Epithelial cell of proximal tubule (primary cell): ENCODE measurements around the gene DENND1A. TPM values are rescaled to one million over a fixed set of nuclear protein-coding genes. Genes with fewer than 3 reads are reported as not detected.

ENCODE experiments used
- DNase-seq: peaks from one replicate; pipeline ENCODE4 v3.0.0-alpha.2; 2011; ENCODE audit warnings: low read depth
- H3K4me3 ChIP-seq: 2 replicates; pipeline ENCODE4 v1.5.1; 2011; ENCODE audit warnings: low read depth, mild to moderate bottlenecking, low read length
- total RNA-seq: library from RNA; depleted of rRNA; stranded (reverse); fragments of >200 nt; gene quantifications from 2 replicates; pipeline ENCODE4 v1.2.3, GENCODE V29; 2015
- TF ChIP-seq, protein P1 (sequence below): conservative IDR thresholded peaks from 2 replicates; pipeline ENCODE4 v1.5.1; 2012; ENCODE audit warnings: low read depth, mild to moderate bottlenecking, low read length

DENND1A gene
- total RNA-seq, 1 donor from 2014 or later, result 26.6 TPM

DNA sequence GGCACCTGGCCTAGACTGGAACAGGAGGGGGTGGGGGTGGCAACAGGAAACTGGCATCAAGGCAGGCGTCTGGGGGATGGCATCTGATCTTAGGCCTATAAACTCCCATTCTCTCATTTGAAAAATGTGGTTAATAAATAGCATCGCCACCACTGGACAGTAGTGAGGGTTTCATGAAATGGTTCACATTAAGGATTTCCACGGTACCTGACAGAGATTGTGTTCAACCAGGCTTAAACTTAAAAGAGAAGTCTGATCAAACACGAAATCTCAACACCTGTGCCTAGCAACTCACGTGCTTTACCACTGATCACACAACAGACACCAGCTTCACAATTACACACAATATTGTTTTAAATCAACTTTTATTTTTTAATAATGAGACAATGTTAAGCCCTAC lies 3.0 kb downstream of the DENND1A start:
- no peak overlapping the region for H3K4me3 ChIP-seq
- TF ChIP-seq, protein P1, sequence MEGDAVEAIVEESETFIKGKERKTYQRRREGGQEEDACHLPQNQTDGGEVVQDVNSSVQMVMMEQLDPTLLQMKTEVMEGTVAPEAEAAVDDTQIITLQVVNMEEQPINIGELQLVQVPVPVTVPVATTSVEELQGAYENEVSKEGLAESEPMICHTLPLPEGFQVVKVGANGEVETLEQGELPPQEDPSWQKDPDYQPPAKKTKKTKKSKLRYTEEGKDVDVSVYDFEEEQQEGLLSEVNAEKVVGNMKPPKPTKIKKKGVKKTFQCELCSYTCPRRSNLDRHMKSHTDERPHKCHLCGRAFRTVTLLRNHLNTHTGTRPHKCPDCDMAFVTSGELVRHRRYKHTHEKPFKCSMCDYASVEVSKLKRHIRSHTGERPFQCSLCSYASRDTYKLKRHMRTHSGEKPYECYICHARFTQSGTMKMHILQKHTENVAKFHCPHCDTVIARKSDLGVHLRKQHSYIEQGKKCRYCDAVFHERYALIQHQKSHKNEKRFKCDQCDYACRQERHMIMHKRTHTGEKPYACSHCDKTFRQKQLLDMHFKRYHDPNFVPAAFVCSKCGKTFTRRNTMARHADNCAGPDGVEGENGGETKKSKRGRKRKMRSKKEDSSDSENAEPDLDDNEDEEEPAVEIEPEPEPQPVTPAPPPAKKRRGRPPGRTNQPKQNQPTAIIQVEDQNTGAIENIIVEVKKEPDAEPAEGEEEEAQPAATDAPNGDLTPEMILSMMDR, result no peak
- no peak for DNase-seq

DNA sequence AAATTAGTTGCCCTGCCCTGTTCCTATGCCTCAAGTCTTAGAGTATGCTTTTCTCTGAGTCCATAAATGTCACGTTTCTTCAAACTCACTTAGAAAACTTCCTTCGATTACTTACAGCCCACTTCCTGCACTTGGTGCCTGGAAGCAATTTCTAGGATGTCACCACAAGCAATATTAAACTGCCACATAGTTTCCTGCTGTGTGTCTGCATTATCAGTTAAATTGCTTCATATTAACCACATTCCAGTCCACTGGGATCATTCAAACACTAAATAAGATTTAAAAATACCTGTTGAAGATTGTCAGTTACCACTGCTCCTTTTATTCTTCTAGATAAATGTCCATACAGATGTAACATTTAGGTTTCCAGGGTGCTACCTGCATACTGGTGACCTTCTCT lies 4.1 kb downstream of the DENND1A start:
- no peak for DNase-seq
- no peak overlapping the region for H3K4me3 ChIP-seq
- TF ChIP-seq, protein P1, result no peak

DNA sequence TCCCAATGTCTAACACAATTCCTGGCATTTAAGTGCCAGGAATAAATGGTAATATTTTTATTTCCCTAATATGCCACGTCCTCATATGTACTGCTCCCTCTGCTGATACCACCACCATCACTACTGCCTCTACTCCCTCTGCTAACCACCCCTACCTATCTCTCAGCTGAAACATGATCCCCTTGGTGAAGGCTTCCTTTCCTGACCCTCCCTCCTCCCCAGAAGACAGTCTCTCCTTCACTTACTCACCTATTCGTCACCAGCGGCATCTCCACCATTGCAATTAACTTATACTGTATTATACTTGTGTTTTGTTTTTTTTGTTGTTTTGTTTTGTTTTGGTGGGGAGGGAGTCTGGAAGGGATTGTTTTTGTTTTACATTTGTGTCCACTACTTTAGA lies 4.8 kb downstream of the DENND1A start:
- DNase-seq, result no peak
- TF ChIP-seq, protein P1, result no peak
- H3K4me3 ChIP-seq, result no peak overlapping the region

DNA sequence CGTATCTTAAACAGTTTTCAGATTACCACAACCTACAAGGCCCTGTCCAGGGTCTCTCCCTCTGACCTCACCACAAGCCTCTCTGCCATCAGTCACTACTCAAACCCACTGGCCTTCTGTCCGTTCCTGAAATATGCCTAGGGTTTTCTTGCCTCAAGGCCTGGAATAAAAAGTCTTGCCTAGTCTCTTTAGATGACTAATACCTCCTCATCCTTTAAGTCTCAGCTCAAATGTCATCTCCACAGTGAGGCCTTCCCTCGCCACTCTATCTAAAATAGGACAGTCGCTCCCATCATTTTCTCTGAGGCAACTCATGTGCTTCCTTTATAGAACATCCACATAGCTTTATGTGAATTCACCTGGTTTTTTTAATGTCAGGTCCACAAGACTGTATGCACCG lies 5.2 kb downstream of the DENND1A start:
- DNase-seq, result no peak
- TF ChIP-seq, protein P1, result no peak
- H3K4me3 ChIP-seq, result no peak overlapping the region

DNA sequence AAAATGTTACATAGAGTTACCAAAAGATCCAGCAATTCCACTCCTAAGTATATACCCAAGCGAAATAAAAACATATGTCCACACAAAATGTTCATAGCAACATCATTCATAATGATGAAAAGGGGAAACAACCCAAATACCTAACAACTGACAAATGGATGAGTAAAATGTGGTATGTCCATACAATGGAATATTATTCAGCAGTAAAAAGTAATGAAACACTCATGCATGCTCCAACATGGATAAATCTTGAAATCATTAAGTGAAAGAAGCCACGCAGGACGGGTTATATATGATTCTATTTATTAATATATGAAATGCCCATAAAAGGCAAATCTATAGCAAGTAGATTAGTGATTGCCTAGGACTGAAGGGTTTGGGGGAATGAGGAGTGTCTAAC lies 6.0 kb downstream of the DENND1A start:
- DNase-seq, result no peak
- H3K4me3 ChIP-seq, result no peak overlapping the region
- TF ChIP-seq, protein P1, result no peak

DNA sequence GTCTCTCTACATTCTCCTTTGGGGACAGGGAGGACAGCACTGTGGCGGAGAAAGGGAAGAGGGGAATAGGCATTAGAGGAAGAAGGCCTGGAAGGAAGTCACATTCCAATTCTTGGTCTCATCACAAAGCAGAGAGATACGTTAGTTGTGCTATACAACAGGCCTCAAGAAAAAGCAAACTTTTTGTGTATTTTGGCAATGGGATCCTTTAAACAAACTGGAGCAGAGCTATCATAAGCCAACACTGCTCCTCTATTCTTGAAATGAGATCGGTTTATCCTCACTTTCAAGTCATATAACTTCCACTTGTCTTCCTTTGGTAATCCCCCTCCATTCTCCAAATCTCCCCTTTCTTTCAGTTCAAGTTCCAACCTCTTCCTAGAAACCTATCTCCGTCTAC lies 6.5 kb downstream of the DENND1A start:
- DNase-seq, result no peak
- TF ChIP-seq, protein P1, result no peak
- no peak overlapping the region for H3K4me3 ChIP-seq

DNA sequence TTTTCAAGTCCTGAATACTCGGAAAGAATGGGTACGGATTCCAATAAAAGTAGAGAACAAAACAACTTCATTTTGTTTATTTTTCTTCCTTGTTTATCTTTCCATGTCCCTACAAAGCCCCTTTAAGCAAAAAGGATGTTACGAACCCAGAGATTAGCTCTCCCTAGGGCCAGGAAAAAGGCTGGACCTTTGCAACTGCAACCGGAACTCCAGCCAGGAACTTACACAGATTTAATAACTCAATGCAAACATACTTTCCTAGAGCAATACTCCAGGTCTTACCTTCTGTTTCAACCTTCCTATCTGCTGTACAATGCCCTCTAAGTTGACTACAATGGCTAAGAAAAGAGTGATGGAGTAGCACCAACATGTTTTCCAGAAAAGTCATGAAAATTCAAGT lies 7.0 kb downstream of the DENND1A start:
- TF ChIP-seq, protein P1, result no peak
- DNase-seq, result no peak
- no peak overlapping the region for H3K4me3 ChIP-seq
